ENCODE data around the gene OR3A3. TPM values are rescaled to one million over a fixed set of nuclear protein-coding genes. Genes with fewer than 3 reads are reported as not detected.

OR3A3 gene
- total and polyA plus RNA-seq, 2 of the 8 experiments (the other 6 are each of a cell fraction or from before 2014, with no cell fraction given): not detected

- Histone ChIP-seq H3K23me2 (ENCODE audit: low read depth, low read length) (no peaks in the 10 kb centered on the region), H2BK20ac (ENCODE audit: low read length) (no peak overlapping the region), H2BK5ac (ENCODE audit: low read depth, low read length) (no peak overlapping the region), H3K4me1 (replicated peaks in 1 of 4; ENCODE audit: control insufficient read depth in 3 of 4, insufficient read depth in 4 of 4, low read length in 3 of 4) (no peaks in the 10 kb centered on the region), H3K4ac (replicated peaks; ENCODE audit: insufficient read length, low read depth, low read length) (peak overlapping the region; percentile 85), H2BK120ac (replicated peaks; ENCODE audit: low read depth, low read length) (no peak overlapping the region), H3K79me1 (ENCODE audit: low read depth, low read length) (no peaks in the 10 kb centered on the region), H2AK5ac (ENCODE audit: low read depth, low read length) (no peak overlapping the region), H2BK15ac (ENCODE audit: low read length) (no peak overlapping the region), H4K91ac (replicated peaks; ENCODE audit: insufficient read length, low read length) (no peak overlapping the region), H4K8ac (ENCODE audit: extremely low read depth, insufficient read depth, low read length) (no peak overlapping the region), H3K79me2 (ENCODE audit: control insufficient read depth in 1 of 2, insufficient read depth in 2 of 2, low read length in 2 of 2) (no peaks in the 10 kb centered on the region), H3K36me3 (ENCODE audit: control insufficient read depth in 2 of 4, insufficient read depth in 4 of 4, low read length in 3 of 4) (no peaks in the 10 kb centered on the region), H4K20me1 (replicated peaks in 1 of 2; ENCODE audit: control insufficient read depth in 1 of 2, insufficient read depth in 2 of 2, low read length in 2 of 2) (no peaks in the 10 kb centered on the region), H3K14ac (ENCODE audit: insufficient read length) (no peak overlapping the region), H3K9me3 (ENCODE audit: insufficient read depth in 2 of 2, low read depth in 1 of 2, low read length in 1 of 2) (no peaks in the 10 kb centered on the region), H4K5ac (ENCODE audit: insufficient read length, low read depth, low read length) (no peak overlapping the region), H3K4me2 (ENCODE audit: insufficient read depth in 1 of 2, low read depth in 2 of 2, low read length in 2 of 2) (no peak overlapping the region), H2AFZ (ENCODE audit: low read length) (no peak overlapping the region), H2BK12ac (ENCODE audit: low read depth, low read length) (no peak overlapping the region; the same call in 1 of the 2 replicates), H3K27ac (ENCODE audit: low read depth, low read length) (no peak overlapping the region), H3K56ac (replicated peaks; ENCODE audit: insufficient read length, low read depth, low read length) (no peak overlapping the region), H3K27me3 (replicated peaks in 1 of 4; ENCODE audit: control insufficient read depth in 3 of 4, extremely low read depth in 1 of 4, insufficient read depth in 3 of 4, low read length in 3 of 4) (no peaks in the 10 kb centered on the region), H3K4me3 (ENCODE audit: extremely low read depth in 1 of 4, insufficient read depth in 2 of 4, low read depth in 3 of 4, low read length in 4 of 4) (no peak overlapping the region), H3K9ac (replicated peaks in 1 of 4; ENCODE audit: extremely low read depth in 1 of 4, low read depth in 3 of 4, low read length in 3 of 4) (no peak overlapping the region), H3K23ac (ENCODE audit: insufficient read length) (no peak overlapping the region), H3K18ac (ENCODE audit: extremely low read depth, low read length) (no peak overlapping the region)
- ChIA-PET POLR2A (ENCODE audit: partially characterized antibody) (no interaction called here), CTCF (ENCODE audit: partially characterized antibody) (no interaction called here)
- DNase-seq (ENCODE audit: low read depth in 1 of 2, low spot score in 2 of 2): no peak
- WGBS, 2 experiments (ENCODE audit: extremely low coverage in 1 of 2, insufficient coverage in 1 of 2, insufficient read length in 1 of 2, insufficient replicate concordance in 2 of 2, low coverage in 1 of 2, low lambda C conversion rate in 2 of 2, missing lambda C conversion rate in 1 of 2): 78% methylated on average over 5 of the region's 5 CpGs; no CpG with 5 or more reads in 1 of the 2 experiments
- no peak for FAIRE-seq
- no peak for TF ChIP-seq YY1 (IDR thresholded peaks at IDR 0.05; ENCODE audit: low read depth, low read length)
- no peak for TF ChIP-seq EP300 (IDR thresholded peaks at IDR 0.05; ENCODE audit: borderline replicate concordance in 1 of 2, low read depth in 2 of 2, low read length in 2 of 2)
- no peak for TF ChIP-seq RAD21 (IDR thresholded peaks at IDR 0.05 in 1 of 2, conservative IDR thresholded peaks at IDR 0.05 in 1 of 2; ENCODE audit: low read depth in 2 of 2, low read length in 2 of 2)
- TF ChIP-seq CREB1 (IDR thresholded peaks at IDR 0.05): no peak
- TF ChIP-seq BCL11A (IDR thresholded peaks at IDR 0.05; ENCODE audit: low read depth in 2 of 2, low read length in 2 of 2): no peak
- no peak for TF ChIP-seq ATF2 (IDR thresholded peaks at IDR 0.05; ENCODE audit: low read length)
- no peak for TF ChIP-seq CHD1 (IDR thresholded peaks at IDR 0.05; ENCODE audit: low read depth, low read length)
- no peak for TF ChIP-seq RNF2 (IDR thresholded peaks at IDR 0.05; ENCODE audit: borderline replicate concordance, low read depth, low read length, missing control alignments, poor library complexity, severe bottlenecking)
- TF ChIP-seq RBBP5 (IDR thresholded peaks at IDR 0.05; ENCODE audit: borderline replicate concordance, low read depth, low read length): no peak
- no peak for TF ChIP-seq CBX8 (IDR thresholded peaks at IDR 0.05; ENCODE audit: borderline replicate concordance, low read depth, low read length)
- no peak for TF ChIP-seq E2F6 (IDR thresholded peaks at IDR 0.05)
Measured at GRCh38 chr17:3469529-3469928, 58.4 kb downstream of the OR3A3 start.
